ENCODE data around the gene HDAC4.
"Not testable (repeated sequence)": the region's sequence is repeated elsewhere in the genome, so short reads cannot be mapped to it uniquely, and the experiment has no call there.

Gene HDAC4

DNA sequence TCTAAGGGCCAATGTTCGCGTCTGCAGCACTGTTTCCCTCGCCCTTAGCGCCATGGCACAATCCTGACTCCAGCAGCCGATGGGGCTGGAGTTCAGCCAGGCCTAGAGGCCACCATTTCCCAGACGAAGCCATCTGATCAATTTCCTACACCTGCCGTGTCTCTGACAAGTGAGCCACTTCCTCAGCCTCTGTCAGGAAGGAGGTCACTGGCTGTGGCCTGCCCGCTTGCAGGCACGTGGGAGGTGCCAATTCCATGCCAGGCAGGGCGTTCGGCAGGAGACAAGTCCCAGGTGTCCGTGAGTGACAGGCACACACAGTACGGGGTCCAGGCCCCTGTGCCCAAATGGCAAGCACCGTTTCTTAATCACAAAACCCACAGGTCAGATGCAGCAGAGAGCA lies 318.4 kb downstream of the HDAC4 start:
- no peak for DNase-seq (ENCODE audit: low spot score)

DNA sequence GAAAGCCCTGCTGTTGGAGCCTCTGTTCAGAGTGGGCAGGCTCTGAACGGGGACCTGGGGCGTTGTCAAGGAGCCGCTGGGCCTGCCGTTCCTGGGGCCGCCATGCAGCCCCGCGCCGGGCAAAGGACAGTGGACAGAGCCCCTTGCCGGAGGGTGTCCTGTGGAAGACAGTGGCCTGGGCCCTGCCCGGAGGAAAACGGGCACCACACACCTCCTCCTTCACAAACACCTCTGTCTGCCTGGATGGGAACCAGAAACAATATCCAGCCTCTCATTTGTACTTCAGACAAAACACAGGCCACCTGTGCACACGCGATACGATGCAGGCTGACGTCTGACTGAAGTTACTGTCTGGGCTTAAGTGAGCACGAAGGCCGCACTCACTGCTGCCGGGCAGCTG lies 319.2 kb downstream of the HDAC4 start:
- no peak for DNase-seq (ENCODE audit: low spot score)

DNA sequence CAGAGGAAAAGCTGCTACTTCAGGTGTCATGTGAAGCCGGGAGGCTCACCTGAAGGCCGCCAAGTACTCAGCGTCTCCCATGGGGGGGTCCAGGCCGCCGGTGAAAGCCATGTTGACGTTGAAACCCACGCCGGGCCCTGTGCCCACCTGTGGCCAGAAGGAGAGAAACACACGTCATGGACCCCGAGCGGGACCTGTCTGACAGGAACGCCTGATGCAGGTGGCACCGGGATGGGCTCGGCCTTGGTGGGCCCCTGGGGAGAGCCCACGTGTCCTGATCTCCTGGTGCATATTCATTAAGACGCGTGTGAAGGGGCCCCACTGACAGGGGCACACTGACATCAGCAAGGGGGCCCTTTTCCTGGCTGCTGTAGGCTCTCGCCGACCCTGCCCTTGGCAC lies 319.8 kb downstream of the HDAC4 start:
- no peak for DNase-seq (ENCODE audit: low spot score)

DNA sequence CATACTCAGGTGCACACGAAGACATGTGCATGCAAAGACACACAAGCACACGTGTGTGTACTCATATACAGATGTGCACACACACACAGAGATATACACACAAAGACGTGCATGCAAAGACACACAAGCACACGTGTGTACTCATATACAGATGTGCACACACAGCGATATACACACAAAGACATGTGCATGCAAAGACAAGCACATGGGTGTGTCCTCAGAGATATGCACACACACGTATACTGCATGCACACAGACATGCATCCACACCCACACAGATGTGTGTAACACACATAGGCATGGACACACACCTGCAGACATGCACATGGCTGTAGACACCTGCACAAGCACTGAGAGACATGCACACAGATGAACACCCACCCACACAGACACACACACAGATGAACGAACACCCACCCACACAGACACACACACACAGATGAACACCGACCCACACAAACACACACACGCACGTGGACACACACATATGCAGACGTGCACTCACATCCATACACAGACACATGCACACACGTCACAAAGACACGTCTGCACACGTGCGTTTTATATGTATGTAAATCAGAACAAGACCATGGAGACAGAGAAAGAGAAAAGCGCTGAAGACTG lies 321.0 kb downstream of the HDAC4 start:
- no peak for DNase-seq (ENCODE audit: low spot score)

DNA sequence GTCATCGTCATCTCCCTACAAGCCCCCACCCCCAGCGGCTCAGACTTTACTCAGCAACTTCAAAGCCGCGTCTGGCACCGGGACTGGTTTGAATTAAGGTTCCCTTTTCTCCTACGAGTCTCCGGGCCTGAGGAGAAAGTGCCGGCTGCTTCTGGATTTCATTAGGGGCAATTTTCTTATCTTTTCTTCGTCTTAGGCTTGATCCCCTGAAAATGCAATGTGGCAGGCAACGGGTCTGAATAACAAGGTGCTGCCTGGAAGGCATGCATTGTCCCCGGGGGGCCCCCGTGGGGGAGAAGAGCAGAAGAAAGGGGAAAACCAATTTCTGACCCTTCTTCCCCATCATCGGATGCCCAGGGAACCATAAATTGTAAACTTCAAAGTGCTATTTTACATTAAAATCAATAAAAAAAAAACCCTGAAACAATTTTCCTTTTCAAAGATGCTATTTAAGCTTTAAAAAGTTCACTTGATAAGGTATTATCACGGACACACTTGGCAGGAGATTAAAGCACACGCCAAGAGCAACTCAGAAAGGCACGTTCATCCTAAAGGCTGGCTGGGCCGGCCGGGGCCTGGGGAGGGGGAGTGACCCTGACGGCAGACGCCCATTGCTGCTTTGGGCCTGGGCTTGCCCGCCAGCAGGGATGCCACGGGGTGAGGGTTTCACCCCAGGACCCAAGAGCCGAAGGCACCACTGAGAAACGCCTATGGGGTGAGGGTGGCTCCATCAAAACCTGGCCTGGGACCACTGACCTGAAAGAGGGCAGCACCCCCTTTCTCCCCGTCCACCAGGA lies 322.5 kb downstream of the HDAC4 start:
- no peak for DNase-seq (ENCODE audit: low spot score)

DNA sequence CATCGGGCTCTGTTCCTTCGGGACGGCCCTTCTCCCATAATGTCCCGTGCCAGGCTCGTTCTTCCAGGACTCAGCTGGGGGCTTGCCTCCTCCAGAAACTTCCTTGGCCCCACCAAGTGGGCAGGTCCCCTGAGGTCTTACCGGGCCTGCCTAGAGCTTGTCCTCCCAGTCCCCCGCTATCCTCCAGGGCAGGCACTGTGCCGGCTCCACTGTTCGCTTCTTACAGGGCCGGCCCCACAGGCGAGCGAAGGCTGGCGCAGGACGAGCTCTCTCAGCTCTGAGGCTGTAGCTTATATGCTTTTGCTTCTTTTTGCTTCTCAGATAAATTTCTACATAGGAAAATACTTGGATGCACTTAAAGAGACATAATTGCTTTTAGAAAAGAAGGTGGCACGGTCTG lies 323.6 kb downstream of the HDAC4 start:
- DNase-seq (ENCODE audit: low spot score), result no peak

DNA sequence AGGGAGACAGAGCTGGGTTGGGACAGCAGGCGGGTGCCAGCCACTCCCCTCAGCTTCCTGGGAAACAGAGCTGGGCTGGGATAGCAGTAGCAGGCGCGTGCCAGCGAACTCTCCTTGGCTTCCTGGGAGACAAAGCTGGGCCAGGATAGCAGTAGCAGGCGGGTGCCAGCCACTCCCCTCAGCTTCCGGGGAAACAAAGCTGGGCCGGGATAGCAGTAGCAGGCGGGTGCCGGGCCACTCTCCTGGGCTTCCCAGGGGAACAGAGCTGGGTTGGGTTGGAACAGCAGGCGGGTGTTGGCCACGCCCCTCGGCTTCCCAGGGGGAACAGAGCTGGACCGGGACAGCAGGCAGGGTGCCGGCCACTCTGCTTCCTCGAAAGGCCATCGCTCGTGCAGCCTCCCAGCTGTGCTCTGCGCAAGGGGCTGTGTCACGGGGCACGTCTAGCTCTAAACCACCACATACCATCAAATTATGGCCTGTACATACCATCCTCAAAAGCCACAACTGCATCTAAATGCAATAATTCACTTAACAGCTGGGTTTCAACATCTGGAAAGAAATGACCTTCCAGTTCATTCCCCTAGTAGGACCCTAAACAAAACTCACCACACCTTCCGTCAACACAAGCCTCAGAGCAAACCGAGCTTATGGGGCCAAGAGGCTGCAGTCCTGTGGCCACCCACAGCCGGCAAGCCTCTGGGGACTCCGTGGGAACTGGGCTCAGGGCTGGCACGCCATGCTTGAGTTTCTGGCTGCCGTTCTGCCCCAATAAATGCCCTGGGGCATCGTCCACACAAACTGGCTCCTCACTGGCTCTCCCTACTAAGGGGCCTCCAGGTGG lies 324.7 kb downstream of the HDAC4 start:
- DNase-seq (ENCODE audit: low spot score), result no peak

DNA sequence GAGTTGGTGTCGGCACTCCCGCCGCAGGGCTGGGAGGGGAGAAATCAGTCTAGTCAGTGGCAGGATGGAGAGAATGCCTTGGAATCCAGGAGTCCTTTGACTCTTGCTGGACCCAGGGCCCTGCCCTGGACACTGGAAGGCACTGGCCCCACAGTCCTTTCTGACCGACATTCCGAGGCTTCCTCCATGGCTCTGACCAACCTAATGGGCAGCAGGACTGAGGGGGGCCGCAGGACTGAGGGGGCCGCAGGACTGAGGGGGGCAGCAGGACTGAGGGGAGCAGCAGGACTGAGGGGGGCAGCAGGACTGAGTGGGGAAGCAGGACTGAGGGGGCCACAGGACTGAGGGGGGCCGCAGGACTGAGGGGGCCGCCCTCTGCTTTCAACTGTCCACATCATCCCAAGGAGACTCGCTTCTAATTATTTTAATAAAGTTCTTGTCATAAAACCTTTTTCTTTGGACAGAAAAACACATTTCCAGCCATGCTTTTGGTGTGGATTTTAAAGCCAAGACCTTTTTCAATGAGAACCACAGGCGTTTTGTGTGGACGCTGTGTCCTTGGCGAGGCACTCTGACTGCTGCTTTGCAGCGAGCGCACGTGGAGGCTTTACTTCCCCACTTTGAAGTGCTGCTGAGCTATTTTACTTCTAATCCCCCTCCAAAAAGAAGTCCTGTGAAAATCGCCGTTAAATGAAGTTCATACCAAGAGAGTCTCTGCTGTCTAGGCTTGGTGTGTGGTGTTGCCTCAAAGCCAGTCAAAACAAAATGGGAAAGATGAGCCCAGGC lies 326.9 kb downstream of the HDAC4 start:
- no peak for DNase-seq (ENCODE audit: low spot score)

DNA sequence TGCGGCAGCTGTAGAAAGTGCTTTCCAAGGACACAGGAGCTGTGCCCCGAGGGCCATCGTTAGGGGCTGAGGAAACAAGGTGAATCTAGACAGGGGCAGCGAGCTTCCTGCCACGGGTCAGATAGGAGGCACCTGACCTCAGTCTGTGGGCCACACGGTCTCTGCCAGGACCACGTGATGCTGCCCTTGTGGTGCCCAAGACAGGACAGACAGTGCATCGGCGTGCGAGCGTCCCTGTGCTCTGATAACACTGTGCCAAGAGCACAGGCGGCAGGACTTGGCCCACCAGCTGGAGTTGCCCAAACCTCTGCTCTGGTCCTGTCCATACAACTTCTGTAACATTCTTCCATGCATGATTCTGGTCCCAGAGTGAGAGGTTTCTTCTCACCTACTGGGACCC lies 327.6 kb downstream of the HDAC4 start:
- no peak for DNase-seq (ENCODE audit: low spot score)

DNA sequence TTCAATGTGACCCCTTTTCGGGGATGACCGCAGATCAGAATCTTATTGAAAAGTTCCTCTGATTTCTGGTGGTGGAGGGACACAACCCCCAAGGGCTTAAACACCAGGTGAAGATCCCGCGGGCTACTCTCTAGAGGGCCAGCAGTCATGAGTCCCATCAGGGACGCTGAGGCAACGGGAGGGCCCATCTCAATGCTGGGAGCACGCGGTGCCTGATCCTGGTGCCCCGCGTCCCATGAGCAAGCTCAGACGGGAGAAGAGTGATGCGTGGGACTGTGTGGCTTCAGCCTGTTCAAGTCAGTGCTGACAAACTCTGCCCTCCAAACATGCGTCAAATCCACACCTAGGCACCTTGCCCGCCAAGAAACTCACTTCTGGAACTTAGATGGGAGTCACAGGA lies 328.0 kb downstream of the HDAC4 start:
- no peak for DNase-seq (ENCODE audit: low spot score)

DNA sequence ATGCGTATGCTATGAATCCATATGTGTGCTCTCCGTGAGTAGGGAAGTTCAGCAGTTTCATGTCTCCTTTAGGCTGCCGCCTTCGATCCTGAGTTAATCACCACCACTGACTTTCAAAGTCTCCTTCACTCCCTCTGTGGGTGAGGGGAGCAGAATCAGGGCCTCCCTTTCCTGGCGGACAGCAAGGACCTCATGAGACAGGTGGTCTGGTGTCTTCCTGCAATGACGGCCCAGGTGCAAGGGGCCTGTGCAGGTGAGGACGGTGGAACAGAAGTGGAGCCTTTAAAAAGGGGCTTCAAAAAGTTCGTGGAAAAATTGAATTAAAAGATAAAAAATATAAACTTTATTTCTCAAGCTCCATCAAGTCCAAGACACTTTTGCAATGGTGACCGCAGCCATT lies 330.4 kb downstream of the HDAC4 start:
- DNase-seq (ENCODE audit: low spot score), result no peak

DNA sequence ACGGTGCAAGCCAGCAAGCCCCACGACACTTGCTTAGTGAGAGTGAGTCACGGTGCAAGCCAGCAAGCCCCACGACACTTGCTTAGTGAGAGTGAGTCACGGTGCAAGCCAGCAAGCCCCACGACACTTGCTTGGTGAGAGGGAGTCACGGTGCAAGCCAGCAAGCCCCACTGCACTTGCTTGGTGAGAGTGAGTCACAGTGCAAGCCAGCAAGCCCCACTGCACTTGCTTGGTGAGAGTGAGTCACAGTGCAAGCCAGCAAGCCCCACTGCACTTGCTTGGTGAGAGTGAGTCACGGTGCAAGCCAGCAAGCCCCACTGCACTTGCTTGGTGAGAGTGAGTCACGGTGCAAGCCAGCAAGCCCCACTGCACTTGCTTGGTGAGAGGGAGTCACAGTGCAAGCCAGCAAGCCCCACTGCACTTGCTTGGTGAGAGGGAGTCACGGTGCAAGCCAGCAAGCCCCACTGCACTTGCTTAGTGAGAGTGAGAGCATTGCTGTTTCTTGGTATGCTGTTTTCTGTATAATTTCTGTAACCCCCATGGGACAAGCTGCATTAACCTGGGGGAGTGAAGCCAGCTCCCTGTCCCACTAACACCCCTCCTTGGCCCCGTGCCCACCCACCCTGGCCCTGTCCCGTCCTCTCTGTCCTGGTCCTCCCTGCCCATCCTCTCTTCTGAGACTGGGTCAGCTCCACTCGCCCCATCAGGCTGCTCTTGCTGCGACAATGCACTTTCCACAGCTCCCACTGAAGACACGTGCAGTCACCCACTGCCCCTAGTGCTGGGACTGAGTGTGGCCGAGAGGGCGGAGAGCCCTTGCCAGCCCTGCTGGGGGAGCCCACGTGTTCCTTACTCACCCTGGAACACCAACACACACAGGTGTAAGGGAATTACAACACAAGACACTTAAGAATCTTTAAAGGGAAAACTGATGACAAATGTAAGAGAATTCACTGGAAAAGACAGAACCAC lies 331.2 kb downstream of the HDAC4 start:
- not testable (repeated sequence) for DNase-seq (ENCODE audit: low spot score)

DNA sequence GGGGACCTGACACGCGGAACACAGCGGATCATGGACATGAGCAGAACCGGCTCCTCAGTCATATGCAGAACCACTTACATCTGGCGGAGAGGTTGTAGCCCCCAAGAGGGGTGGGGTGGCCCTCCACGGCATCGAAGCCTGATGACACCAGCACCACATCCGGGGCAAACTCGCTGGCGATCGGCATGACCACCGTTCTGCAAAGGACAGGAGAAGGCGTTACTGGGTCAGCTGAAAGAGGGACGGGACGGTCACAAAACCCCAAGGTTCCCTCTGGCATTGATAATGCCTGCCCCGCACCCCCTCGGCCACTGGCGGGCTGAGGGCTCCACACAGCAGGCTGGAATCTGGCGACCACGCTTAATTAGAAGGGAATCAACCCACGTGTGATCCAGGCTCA lies 332.4 kb downstream of the HDAC4 start:
- DNase-seq (ENCODE audit: low spot score), result no peak

DNA sequence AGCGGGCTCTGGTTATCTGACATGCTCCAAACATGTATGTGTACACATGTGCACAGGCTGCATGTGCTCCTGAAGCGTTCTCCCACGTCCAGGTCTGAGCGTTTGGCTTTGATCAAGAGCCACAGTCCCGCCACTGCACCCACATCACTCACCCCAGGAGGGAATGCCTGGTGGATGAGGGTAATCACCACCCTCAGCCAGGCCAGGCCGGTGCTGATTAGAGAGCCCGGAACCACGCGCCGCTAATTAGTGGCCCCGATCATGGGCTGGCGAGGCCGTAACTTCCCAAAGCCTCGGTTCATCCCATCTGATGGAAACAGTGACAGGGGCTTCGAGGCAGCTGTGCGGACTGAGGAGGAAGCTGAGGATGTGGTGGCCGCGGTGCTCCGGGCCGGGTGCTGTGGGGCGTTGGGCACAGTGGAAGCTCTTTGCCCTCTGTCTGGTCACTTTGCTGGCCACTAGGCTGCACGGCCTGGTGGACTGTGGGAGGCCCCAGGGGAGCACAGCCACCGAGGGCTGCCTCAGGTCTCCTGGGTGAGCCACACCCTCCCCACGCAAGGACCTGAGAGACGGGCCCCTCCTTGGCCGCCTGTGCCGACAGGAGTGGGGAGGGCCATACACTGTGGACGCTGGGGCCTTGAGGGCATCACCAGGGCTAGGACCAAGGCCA lies 333.5 kb downstream of the HDAC4 start:
- no peak for DNase-seq (ENCODE audit: low spot score)

DNA sequence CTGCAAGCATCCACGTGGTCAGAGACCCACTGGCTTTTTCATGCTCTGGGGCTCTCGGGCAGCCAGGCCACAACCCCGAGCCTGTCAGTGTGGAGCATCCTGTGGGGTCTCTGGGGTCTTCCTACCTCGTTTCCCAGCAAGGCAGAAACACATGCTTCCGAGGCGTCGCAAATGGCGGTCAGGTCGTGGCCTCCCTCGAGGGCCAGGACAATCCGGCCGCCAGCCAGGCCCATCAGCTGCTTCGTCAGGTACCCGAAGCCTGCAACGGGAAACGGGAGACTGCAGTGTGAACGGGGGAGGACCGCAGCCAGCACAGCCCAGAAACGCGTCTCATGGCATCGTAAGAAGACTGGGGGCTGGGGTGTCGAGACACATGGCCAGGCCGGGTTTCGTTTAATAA lies 334.2 kb downstream of the HDAC4 start:
- DNase-seq (ENCODE audit: low spot score), result no peak

DNA sequence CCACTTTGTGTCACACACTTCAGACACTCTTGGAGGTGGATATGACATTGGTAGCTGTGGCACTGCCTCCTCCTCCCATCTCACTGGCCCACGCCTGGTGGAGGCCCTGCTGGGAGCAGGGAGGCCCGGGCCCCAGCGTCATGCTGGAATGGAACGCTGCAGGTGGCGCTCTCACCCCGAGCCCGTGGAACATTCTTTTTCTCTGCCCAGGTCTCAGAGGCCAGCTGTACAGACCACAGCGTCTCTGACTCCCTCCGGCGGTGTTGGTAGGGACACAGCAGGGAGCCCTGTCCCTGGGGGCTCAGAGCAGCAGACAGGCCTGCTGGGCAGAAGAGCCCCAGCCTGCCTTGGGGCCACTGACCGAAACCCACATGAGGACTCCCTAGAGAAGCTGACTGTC lies 334.9 kb downstream of the HDAC4 start:
- DNase-seq (ENCODE audit: low spot score), result no peak

DNA sequence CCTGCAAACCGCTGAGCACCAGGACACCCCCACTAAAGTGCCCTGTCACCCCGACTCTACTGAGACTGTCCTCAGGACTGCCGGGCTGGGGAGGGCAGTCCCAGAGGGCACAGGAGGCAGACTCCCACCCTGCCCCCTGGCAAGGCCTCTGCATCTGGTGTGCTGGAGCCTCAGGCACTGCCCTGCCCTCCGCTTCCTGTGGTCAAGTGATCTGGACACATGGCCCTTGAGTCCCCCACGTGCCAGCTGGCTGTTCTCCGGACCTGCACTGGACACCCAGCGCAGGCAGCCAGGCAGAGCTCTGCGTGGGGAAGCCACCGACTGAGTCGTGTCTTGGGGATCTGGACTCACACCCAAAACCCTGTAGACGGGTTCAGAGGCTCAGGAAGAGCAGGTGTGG lies 335.3 kb downstream of the HDAC4 start:
- DNase-seq (ENCODE audit: low spot score), result no peak

DNA sequence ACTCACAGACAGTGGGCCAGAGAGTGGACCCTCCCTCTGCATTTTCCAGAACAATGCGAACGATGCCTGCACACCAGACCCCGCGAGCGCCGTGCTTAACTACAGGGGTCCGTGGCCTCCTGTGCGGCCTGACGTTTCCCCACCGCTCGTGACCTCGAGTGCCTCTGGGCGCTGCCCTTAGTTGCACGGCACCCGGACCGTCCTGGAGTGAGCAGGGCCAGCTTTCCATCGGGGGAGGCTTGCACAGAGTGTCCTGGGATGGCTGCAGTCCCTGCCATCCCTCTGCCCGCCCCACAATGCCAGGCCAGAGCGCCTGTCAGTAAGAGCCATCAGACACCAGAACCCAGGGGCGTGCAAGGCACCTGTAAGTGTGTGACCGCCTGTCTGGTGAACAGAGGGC lies 335.9 kb downstream of the HDAC4 start:
- DNase-seq (ENCODE audit: low spot score), result no peak

DNA sequence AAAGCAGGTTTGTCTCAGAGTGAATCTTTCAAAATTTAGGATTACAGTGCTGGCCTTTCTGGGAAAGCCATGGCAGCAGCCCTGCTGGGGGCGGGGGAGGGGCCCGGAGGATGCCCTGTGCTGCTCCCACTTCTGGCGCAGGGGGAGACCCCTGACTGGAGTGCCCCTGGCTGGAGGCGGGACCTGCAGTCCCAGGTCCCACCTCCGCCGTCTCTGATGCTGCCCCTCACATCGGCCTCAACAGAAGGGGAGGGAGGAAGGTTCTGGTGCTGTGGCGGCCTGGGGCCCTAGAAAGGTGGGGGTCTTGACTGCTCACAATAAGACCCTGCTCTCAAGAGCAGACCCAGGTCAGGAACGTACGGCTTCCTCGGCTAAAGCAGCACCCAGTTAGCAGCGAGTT lies 336.6 kb downstream of the HDAC4 start:
- DNase-seq (ENCODE audit: low spot score), result no peak

DNA sequence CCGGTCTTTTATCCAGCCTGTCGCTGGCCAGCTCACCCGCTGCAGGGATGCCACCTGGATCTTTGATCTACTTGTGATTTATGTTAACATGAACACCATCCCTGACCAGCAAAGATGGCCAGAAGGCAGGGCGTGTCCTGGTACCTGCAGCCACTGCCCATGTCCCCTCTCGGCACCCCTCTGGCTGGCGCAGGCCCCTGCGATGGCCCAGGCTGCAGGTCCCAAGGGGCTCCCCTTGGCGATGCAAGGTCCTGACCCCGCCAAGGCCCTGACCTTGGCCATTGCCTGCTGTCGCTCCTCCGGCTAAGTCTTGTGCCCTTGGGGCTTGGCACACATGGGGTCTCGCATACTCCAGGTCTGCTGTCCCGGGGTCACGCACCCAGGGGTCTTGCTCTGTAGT lies 338.1 kb downstream of the HDAC4 start:
- DNase-seq (ENCODE audit: low spot score), result no peak
